Lower lobe of right lung (tissue), 2 donors: ENCODE data around the gene LIMCH1. TPM values are rescaled to one million over a fixed set of nuclear protein-coding genes. Genes with fewer than 3 reads are reported as not detected.
"Not testable (repeated sequence)": the region's sequence is repeated elsewhere in the genome, so short reads cannot be mapped to it uniquely, and the experiment has no call there.

ENCODE experiments used
- ATAC-seq, 2 donors: fragments of 200-7000 bp; cut with Tn5 transposase; one replicate each; pipeline ENCODE4 v1.9.1; 2020 to 2022; ENCODE audit warnings: mild to moderate bottlenecking in 2 of 2, moderate library complexity in 2 of 2
- DNase-seq: peaks from one replicate; pipeline ENCODE4 v3.0.0-alpha.2; 2020
- H3K27ac ChIP-seq: fragments of 200-600 bp; one replicate; pipeline ENCODE4 v1.8.0; 2022
- H3K27me3 ChIP-seq: fragments of 200-600 bp; one replicate; pipeline ENCODE4 v1.8.0; 2022; ENCODE audit warnings: low read depth
- H3K36me3 ChIP-seq: fragments of 200-600 bp; one replicate; pipeline ENCODE4 v1.8.0; 2022; ENCODE audit warnings: mild to moderate bottlenecking
- H3K4me1 ChIP-seq: fragments of 200-600 bp; one replicate; pipeline ENCODE4 v1.8.0; 2022
- H3K4me3 ChIP-seq: fragments of 200-600 bp; one replicate; pipeline ENCODE4 v1.8.0; 2022; ENCODE audit warnings: mild to moderate bottlenecking
- H3K9me3 ChIP-seq: fragments of 200-600 bp; one replicate; pipeline ENCODE4 v1.8.0; 2022
- CTCF ChIP-seq: fragments of 200-600 bp; IDR thresholded peaks from one replicate; pipeline ENCODE4 v1.8.0; 2022; ENCODE audit warnings: antibody characterized with exemption, mild to moderate bottlenecking
- intact Hi-C: fragments of 100-400 bp; cut with DNase I; formaldehyde crosslinking; loops from one replicate; pipeline ENCODE4 v1.11.0; 2022
- total RNA-seq: library from RNA; stranded (reverse); fragmentation: NEBNext Ultra II Directional; extraction: Animal tissue kit (Norgen Biotek cat#: 25700); gene quantifications from one replicate; pipeline ENCODE4 v1.2.1, GENCODE V29; 2021
- donor health status: DM: no; HTN: yes; CAD: no; lungs with severe emphysema.

LIMCH1 gene
- total RNA-seq, 1 donor from 2014 or later: 267 TPM

DNA sequence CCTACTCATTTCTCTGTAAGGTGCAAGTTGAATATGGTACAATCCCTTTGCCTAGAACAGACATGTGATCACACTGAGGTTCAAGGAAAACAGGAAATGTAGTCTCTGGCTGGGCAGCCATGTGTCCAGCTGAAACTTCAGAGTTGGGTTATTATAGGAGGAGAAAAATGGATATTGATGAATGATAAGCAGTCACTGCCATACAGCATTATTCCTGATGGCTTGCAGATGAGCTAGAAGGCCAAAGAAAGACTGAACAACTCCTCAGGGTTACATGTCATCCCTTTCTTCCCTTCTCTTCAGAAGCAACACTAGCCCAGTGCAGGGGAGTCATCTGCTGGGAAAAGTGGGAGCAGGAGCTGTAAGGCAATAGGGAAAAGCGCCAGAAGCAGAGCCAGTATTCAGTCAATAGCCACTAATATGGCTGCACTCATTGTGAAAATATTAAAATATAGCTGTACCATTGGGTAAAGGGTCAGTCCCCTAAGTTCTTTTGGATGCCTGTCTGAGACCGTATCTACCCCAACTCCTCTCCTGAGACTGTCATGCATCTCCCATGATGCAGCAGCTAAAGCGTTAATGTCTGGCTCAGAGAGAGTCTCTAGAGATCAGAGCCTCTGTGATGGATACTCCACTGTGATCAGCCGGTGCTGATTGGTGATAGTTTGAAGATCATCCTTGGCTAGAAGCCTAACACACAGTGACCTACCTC lies 190.1 kb downstream of the LIMCH1 start:
- H3K27me3 ChIP-seq: peaks cover 8% of the 10 kb centered on the region

DNA sequence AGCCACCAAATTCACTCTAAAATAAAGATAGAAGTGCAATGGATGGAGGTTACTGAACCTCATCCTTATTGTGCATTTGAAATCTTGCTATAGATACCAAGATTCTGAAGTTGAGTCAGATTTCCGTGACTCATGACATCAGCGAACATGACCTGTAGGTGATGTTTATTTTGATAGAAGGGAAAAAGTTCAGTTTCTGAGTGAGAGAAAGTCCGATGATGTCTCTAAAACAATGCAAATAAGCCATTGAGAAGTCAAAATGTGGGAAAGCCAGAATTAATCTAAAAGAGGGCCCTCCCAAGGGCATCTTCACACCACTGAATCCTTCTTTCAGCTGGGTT lies 190.6 kb downstream of the LIMCH1 start:
- intact Hi-C loops: no loop called here
- no peak for ATAC-seq

More for the DNA sequence above, 190.1 kb downstream of the LIMCH1 start:
- no peaks in the 10 kb centered on the region for H3K9me3 ChIP-seq
- no peak overlapping the region for H3K27ac ChIP-seq
- DNase-seq (no peak), ATAC-seq (no peak)
- no peak overlapping the region for H3K4me3 ChIP-seq
- H3K36me3 ChIP-seq: no peaks in the 10 kb centered on the region
- intact Hi-C loops: no loop called here
- no peaks in the 10 kb centered on the region for H3K4me1 ChIP-seq
- TF ChIP-seq CTCF: no peak

DNA sequence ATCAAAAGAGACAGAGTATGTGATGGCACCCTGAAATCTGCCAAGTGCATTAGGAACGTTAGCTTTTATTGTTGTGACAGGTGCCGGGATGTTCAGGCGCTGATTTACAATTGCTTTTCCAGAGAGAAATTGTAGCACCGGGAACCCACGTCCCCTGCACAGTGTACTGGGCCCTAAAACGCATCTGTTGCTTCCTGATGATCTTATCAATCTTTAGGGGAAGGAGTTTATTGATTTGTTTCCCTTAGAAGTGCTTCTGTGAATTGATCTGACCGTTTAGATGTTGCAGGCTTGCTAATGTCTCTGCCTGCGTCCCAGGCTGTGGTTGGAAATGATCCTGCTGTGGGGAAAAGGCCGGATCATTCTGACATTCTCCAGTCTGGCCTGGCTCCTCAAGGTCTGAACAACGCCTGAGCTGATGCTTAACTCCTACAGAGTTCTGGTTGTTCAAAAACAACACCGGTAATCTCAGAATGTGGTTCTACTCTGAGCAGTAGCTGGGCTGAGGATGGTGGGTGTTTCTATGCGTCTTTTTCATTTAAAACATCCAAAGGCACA lies 193.7 kb downstream of the LIMCH1 start:
- Histone ChIP-seq H3K27ac (no peak overlapping the region), H3K4me3 (no peak overlapping the region), H3K4me1 (no peaks in the 10 kb centered on the region), H3K36me3 (no peaks in the 10 kb centered on the region), H3K9me3 (no peaks in the 10 kb centered on the region), H3K27me3 (peaks cover 10% of the 10 kb centered on the region)
- ATAC-seq (no peak), DNase-seq (no peak)
- TF ChIP-seq CTCF: no peak
- intact Hi-C loops: no loop called here

More for the DNA sequence above, 190.6 kb downstream of the LIMCH1 start:
- Histone ChIP-seq H3K36me3 (no peaks in the 10 kb centered on the region), H3K4me3 (no peak overlapping the region), H3K9me3 (no peaks in the 10 kb centered on the region), H3K4me1 (no peaks in the 10 kb centered on the region), H3K27ac (no peak overlapping the region), H3K27me3 (peaks cover 8% of the 10 kb centered on the region)
- DNase-seq: no peak
- no peak for TF ChIP-seq CTCF

GRCh38 chr4:41734371-41734770 lies 196.4 kb downstream of the LIMCH1 start:
- Histone ChIP-seq H3K9me3 (no peaks in the 10 kb centered on the region), H3K36me3 (no peaks in the 10 kb centered on the region), H3K27me3 (peaks cover 15% of the 10 kb centered on the region), H3K27ac (no peak overlapping the region), H3K4me3 (no peak overlapping the region), H3K4me1 (no peaks in the 10 kb centered on the region)
- intact Hi-C loops: no loop called here
- no peak for DNase-seq
- no peak for ATAC-seq
- TF ChIP-seq CTCF: no peak

GRCh38 chr4:41737491-41737890 lies 199.5 kb downstream of the LIMCH1 start:
- DNase-seq, H3K36me3 ChIP-seq, H3K4me3 ChIP-seq, H3K9me3 ChIP-seq, intact Hi-C loops, ATAC-seq, H3K27ac ChIP-seq, H3K4me1 ChIP-seq: not testable (repeated sequence)
- peaks cover 24% of the 10 kb centered on the region for H3K27me3 ChIP-seq

DNA sequence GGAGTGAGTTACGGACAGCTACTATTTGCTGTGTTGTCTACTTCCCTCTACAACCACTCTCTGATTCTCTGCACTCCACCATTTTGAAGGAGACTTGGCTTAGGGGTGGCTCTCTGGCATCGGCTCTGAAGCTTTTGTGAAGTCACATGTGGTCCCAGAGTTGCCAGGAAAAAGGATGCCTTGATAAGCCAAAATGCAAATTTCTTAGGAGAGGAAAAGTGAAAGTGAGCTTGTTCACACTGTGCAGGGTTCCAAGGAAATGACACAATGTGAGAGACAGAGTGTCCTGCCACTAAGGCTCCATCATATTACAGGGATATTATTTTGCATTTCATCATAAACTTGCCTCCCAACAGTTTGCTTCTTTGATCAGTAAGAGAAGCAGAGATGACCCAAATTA lies 203.4 kb downstream of the LIMCH1 start:
- Histone ChIP-seq H3K27ac (no peak overlapping the region), H3K4me1 (no peaks in the 10 kb centered on the region), H3K36me3 (no peaks in the 10 kb centered on the region), H3K9me3 (no peaks in the 10 kb centered on the region), H3K4me3 (no peak overlapping the region), H3K27me3 (peaks cover 61% of the 10 kb centered on the region)
- DNase-seq (no peak), ATAC-seq (no peak)
- intact Hi-C loops: no loop called here
- no peak for TF ChIP-seq CTCF
